Activated T-cell treated with anti-CD3 and anti-CD28 coated beads, Interleukin-2, amount 50 U/mL, for 1 hour (primary cell): ENCODE data around the gene SPOCK2.

Experiments
- DNase-seq: peaks from one replicate; pipeline ENCODE4 v3.0.0-alpha.2; 2020

SPOCK2 gene

GRCh38 chr10:72107325-72108003 lies 19.1 kb upstream of the SPOCK2 start:
- no peak for DNase-seq

- no peak for DNase-seq
These were observed 18.5 kb upstream of the SPOCK2 start for GRCh38 chr10:72106896-72107295.

- DNase-seq: no peak
These were observed 18.0 kb upstream of the SPOCK2 start for GRCh38 chr10:72106154-72106849.

GRCh38 chr10:72105710-72106109 lies 17.4 kb upstream of the SPOCK2 start:
- DNase-seq: no peak

- no peak for DNase-seq
These were observed 16.7 kb upstream of the SPOCK2 start for GRCh38 chr10:72105098-72105475.

- no peak for DNase-seq
These were observed 16.2 kb upstream of the SPOCK2 start for GRCh38 chr10:72104472-72105097.

GRCh38 chr10:72099600-72099921 lies 11.2 kb upstream of the SPOCK2 start:
- DNase-seq: no peak

- no peak for DNase-seq
These were observed 10.7 kb upstream of the SPOCK2 start for GRCh38 chr10:72098836-72099599.

- DNase-seq: no peak
These were observed 10.0 kb upstream of the SPOCK2 start for GRCh38 chr10:72098301-72098835.

GRCh38 chr10:72097448-72098300 lies 9.3 kb upstream of the SPOCK2 start:
- no peak for DNase-seq

GRCh38 chr10:72096115-72097000 lies 8.0 kb upstream of the SPOCK2 start:
- DNase-seq: no peak

GRCh38 chr10:72095195-72095594 lies 6.8 kb upstream of the SPOCK2 start:
- no peak for DNase-seq

GRCh38 chr10:72094574-72094973 lies 6.2 kb upstream of the SPOCK2 start:
- DNase-seq: no peak

GRCh38 chr10:72093450-72093849 lies 5.1 kb upstream of the SPOCK2 start:
- no peak for DNase-seq

- DNase-seq: no peak
These were observed 4.6 kb upstream of the SPOCK2 start for GRCh38 chr10:72092987-72093386.

- DNase-seq: no peak
These were observed 4.0 kb upstream of the SPOCK2 start for GRCh38 chr10:72092171-72092924.

- no peak for DNase-seq
These were observed 2.0 kb upstream of the SPOCK2 start for GRCh38 chr10:72090326-72090725.

GRCh38 chr10:72089618-72090017 lies 1.3 kb upstream of the SPOCK2 start:
- no peak for DNase-seq

GRCh38 chr10:72088889-72089575 lies 681 bp upstream of the SPOCK2 start:
- DNase-seq: no peak

GRCh38 chr10:72087392-72087968 lies 871 bp downstream of the SPOCK2 start:
- DNase-seq: peak; percentile 62
